Activated gamma-delta T cell treated with anti-CD3 and anti-CD28 coated beads, Interleukin-2, amount 50 U/mL, for 16 hours (primary cell): ENCODE measurements around the gene NVL.
A peak's percentile ranks its signal among the peaks of the same experiment; 100 is the strongest.

ENCODE experiments used
- DNase-seq: peaks from one replicate; pipeline ENCODE4 v3.0.0-alpha.2; 2020; ENCODE audit warnings: low read depth

The NVL gene

GRCh38 chr1:224196813-224197600 lies 133.0 kb downstream of the NVL start:
- no peak for DNase-seq

GRCh38 chr1:224193319-224193966 lies 136.5 kb downstream of the NVL start:
- DNase-seq: no peak

- no peak for DNase-seq
Measured at GRCh38 chr1:224192082-224192788, 137.7 kb downstream of the NVL start.

DNA sequence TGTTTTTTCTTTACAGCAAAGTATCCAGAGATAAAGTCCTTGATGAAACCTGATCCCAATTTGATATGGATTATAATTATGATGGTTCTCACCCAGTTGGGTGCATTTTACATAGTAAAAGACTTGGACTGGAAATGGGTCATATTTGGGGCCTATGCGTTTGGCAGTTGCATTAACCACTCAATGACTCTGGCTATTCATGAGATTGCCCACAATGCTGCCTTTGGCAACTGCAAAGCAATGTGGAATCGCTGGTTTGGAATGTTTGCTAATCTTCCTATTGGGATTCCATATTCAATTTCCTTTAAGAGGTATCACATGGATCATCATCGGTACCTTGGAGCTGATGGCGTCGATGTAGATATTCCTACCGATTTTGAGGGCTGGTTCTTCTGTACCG lies 140.4 kb downstream of the NVL start:
- DNase-seq: no peak

GRCh38 chr1:224188286-224188685 lies 141.7 kb downstream of the NVL start:
- DNase-seq: no peak

GRCh38 chr1:224185208-224185607 lies 144.8 kb downstream of the NVL start:
- DNase-seq: no peak

DNA sequence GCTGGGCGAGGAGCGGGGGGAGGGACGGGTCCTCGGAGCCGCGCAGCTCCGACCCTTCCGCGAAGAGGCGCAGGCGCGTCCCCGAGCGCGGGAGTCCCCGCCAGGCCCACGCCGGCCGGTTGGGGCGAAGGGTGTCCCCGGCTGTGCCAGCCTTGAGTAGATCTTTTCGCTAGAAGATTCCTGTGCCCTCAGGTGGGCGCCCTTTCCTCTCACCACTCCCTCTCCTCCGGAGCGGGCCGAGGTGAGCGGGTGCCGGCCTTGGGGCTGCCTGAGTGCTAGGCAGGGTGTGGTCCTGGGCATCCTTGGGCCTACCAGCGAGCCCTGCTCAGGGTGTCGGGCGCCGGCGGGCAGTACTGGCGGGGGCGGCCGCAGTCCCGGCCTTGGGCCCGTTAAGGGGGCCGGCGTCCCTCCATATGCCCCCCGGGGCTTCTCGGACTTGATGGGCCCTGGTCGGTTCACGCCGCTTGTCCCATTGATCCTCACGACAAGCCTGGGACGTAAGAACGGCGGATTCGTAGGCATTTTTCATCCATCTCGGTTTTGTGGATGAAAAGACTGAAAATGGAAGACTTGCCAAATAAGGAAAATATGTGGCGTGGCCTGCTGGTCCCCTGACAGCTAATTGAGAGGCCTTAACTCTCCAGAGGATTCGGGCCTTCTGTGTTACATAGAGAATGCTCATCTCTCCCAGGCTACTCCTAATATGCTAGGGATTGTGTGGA lies 146.2 kb downstream of the NVL start:
- DNase-seq: peak; percentile 38

- DNase-seq: peak; percentile 73
Measured at GRCh38 chr1:224182866-224183590, 146.9 kb downstream of the NVL start, which contains the start of gene DEGS1. DEGS1 (plus strand) TSS chr1:224183240; CDS start chr1:224183337, 97 bp downstream.

DNA sequence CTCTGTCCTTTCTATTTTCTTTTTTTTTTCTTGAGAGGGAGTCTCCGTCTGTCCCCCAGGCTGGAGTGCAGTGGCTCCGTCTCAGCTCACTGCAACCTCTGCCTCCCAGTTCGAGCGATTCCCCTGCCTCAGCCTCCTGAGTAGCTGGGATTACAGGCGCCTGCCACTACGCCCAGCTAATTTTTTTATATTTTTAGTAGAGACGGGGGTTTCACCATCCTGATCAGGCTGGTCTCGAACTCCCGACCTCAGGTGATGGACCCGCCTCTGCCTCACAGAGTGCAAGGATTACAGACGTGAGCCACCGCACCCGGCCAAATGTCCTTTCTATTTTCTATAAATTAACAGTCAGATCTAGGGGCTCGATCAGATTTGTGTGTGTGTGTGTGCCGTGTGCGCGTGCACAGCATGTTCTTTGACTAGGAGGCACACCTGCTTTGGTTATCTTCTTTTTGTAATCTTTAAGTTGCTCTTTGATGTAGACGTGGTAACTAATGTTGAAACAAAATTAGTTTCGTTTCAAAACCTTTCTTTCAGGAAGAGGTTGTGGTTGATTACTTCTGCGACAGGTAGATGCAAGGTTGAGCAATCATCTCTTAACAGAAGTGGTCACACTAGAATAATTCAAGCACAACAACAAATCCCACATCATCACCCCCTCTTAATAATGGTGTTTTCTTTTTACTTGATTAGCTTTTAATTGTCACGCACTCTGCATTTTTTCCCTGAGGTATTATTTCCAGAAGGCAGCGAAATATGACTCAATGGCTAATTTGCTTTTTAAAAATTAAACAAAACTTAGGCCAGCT lies 147.7 kb downstream of the NVL start:
- peak; percentile 14 for DNase-seq

- no peak for DNase-seq
Measured at GRCh38 chr1:224181453-224181810, 148.5 kb downstream of the NVL start.

DNA sequence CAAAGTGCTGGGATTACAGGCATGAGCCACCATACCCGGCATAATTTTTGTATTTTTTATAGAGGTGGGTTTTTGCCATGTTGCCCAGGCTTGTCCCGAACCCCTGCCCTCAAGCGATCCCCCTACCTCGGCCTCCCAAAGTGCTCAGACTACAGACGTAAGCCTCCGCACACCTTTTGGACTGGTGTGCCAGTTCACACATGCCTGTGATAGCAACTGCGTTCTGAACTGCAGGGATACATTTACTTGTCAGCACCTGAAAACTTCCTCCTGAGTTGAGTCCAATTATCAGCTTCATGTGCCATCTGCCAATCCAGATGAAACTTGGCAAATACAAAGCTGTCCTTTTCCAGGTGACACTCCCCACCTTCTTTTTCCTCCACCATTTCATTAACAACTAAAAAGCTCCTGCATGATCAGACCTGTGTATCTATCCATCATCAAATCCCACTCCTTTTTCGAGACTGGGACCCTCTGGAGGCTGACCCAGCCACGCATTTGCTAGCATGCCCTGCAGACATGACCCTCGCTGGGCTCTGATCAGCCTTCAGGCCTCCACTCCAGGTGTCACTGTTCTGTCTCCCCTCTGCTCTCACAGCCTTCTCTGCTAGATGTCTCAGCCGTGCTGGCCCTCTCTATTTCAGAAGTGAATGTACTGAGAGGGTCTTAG lies 149.1 kb downstream of the NVL start:
- no peak for DNase-seq

DNA sequence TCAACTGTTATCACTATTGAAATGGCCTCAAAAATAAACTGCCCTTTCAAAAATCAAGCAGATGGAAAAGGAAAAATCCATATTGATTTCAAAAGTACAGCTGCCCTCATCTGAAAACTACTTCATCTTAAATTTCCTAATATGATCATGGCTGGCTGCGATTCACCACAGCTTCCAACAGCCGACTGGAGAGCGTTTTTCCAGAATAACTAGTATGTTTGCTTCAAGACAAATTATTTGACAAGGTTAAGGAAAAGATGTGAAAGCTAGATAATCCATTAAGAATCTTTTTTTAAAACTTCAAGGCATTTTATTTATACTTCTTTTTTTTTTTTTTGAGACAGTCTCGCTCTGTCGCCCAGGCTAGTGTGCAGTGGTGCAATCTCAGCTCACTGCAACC lies 151.1 kb downstream of the NVL start:
- no peak for DNase-seq

GRCh38 chr1:224177356-224177999 lies 152.5 kb downstream of the NVL start:
- DNase-seq: no peak
